Endothelial cell of umbilical vein (primary cell): ENCODE results near the gene GPR68. TPM values are rescaled to one million over a fixed set of nuclear protein-coding genes. Genes with fewer than 3 reads are reported as not detected.

Source experiments
- BruUV-seq: library from RNA; stranded (reverse); fragments of 400-500 nt; replicated peaks from 2 replicates; lab custom pipeline; 2021; lab: Mats Ljungman, UMichigan
- CTCF ChIA-PET: fragments of 300-600, 350-600 bp; sonication (Branson Sonifier 250); formaldehyde crosslinking; loops from one replicate; lab custom pipeline; 2021; ENCODE audit warnings: antibody characterized with exemption, inconsistent platforms; lab: Charles Lee
- POLR2A ChIA-PET: fragments of 300-600, 350-600 bp; sonication (Branson Sonifier 250); formaldehyde crosslinking; loops from one replicate; lab custom pipeline; 2021; ENCODE audit warnings: antibody characterized with exemption, inconsistent platforms; lab: Charles Lee
- DNase-seq: peaks from one replicate; pipeline ENCODE4 v3.0.0-alpha.2; 2011; ENCODE audit warnings: low read depth, low spot score
- FAIRE-seq: peaks from 2 replicates; lab custom pipeline; 2011; peaks lifted over from hg19 to GRCh38; lab: Jason Lieb, UNC
- H2AFZ ChIP-seq: 2 replicates; pipeline ENCODE4 v1.6.0; 2012; ENCODE audit warnings: low read depth, low read length, control low read depth, inconsistent platforms
- H3K27ac ChIP-seq: 2 replicates; pipeline ENCODE4 v1.5.1; 2011; ENCODE audit warnings: low read depth, mild to moderate bottlenecking, control low read depth, low read length, moderate library complexity; ENCODE audit not compliant: insufficient read depth
- H3K27me3 ChIP-seq, 2 experiments: 2 replicates each; pipeline versions ENCODE4 v1.6.0 to v1.6.1; 2011; ENCODE audit warnings: low read length in 2 of 2, mixed read lengths in 1 of 2; ENCODE audit not compliant: control insufficient read depth in 2 of 2, insufficient read depth in 2 of 2
- H3K36me3 ChIP-seq, 2 experiments: 2 replicates in 1 of 2; 3 replicates in 1 of 2; pipeline ENCODE4 v1.5.1; 2011; ENCODE audit warnings: low read length in 2 of 2, mild to moderate bottlenecking in 1 of 2, moderate library complexity in 1 of 2; ENCODE audit not compliant: control insufficient read depth in 2 of 2, insufficient read depth in 2 of 2; ENCODE audit errors: extremely low read depth in 1 of 2
- H3K4me1 ChIP-seq: 3 replicates; pipeline ENCODE4 v1.5.1; 2011; ENCODE audit warnings: mild to moderate bottlenecking, low read length; ENCODE audit not compliant: control insufficient read depth, insufficient read depth; ENCODE audit errors: extremely low read depth
- H3K4me2 ChIP-seq: 2 replicates; pipeline ENCODE4 v1.6.1; 2011; ENCODE audit warnings: low read length, control low read depth, mixed read lengths; ENCODE audit not compliant: insufficient read depth
- H3K4me3 ChIP-seq, 3 experiments: fragments of 200-600 bp in 1 of 3; sonication (generic), shearing (Covaris generic) in 1 of 3; replicated peaks in 1 of 3; 2 replicates each; pipeline ENCODE4 v1.5.1; 2011 to 2016; ENCODE audit warnings: control low read depth in 3 of 3, low read length in 3 of 3, mild to moderate bottlenecking in 2 of 3, inconsistent platforms in 1 of 3, low read depth in 1 of 3, moderate library complexity in 1 of 3; ENCODE audit not compliant: insufficient read depth in 1 of 3
- H3K79me2 ChIP-seq: 2 replicates; pipeline ENCODE4 v1.6.0; 2012; ENCODE audit warnings: low read length, inconsistent platforms; ENCODE audit not compliant: control insufficient read depth, insufficient read depth
- H3K9ac ChIP-seq: replicated peaks from 2 replicates; pipeline ENCODE3; 2011; ENCODE audit warnings: low read length, control low read depth; ENCODE audit not compliant: insufficient read depth; ENCODE audit errors: extremely low read depth
- H3K9me1 ChIP-seq: replicated peaks from 3 replicates; pipeline ENCODE4 v1.6.0; 2011; ENCODE audit warnings: mild to moderate bottlenecking, low read length; ENCODE audit not compliant: control insufficient read depth, insufficient read depth; ENCODE audit errors: extremely low read depth
- H3K9me3 ChIP-seq: replicated peaks from 2 replicates; pipeline ENCODE4 v1.5.1; 2012; ENCODE audit warnings: low read length, inconsistent platforms; ENCODE audit not compliant: control insufficient read depth, insufficient read depth
- H4K20me1 ChIP-seq: replicated peaks from 2 replicates; pipeline ENCODE3; 2011; ENCODE audit warnings: mild to moderate bottlenecking, low read length; ENCODE audit not compliant: control insufficient read depth, insufficient read depth; ENCODE audit errors: extremely low read depth
- CTCF ChIP-seq, 2 donors: IDR thresholded peaks; 1 replicate in 1 of 2; 2 replicates in 1 of 2; pipeline ENCODE4 v1.5.1; 2011; ENCODE audit warnings: low read length in 2 of 2, mild to moderate bottlenecking in 2 of 2, moderate library complexity in 2 of 2, control low read depth in 1 of 2, inconsistent platforms in 1 of 2, low read depth in 1 of 2; ENCODE audit not compliant: insufficient read depth in 1 of 2; ENCODE audit errors: extremely low read depth in 1 of 2
- EZH2 ChIP-seq: IDR thresholded peaks from 2 replicates; pipeline ENCODE4 v1.6.1; 2012; ENCODE audit warnings: borderline replicate concordance, low read depth, mild to moderate bottlenecking, moderate library complexity, low read length, inconsistent platforms; ENCODE audit not compliant: severe bottlenecking
- FOS ChIP-seq: IDR thresholded peaks from 2 replicates; pipeline ENCODE4 v1.6.1; 2011; ENCODE audit warnings: mild to moderate bottlenecking, low read length, moderate library complexity, borderline replicate concordance; ENCODE audit not compliant: insufficient read depth
- GATA2 ChIP-seq: IDR thresholded peaks from 2 replicates; pipeline ENCODE4 v1.7.0; 2011; ENCODE audit warnings: low read depth, mild to moderate bottlenecking, moderate library complexity, mixed read lengths, low read length; ENCODE audit not compliant: insufficient read length, insufficient read depth
- JUN ChIP-seq: IDR thresholded peaks from 2 replicates; pipeline ENCODE4 v1.6.1; 2011; ENCODE audit warnings: borderline replicate concordance, low read depth; ENCODE audit not compliant: insufficient read length, insufficient read depth
- MAX ChIP-seq: IDR thresholded peaks from 2 replicates; pipeline ENCODE4 v1.6.1; 2011; ENCODE audit not compliant: insufficient read depth, insufficient read length
- MYC ChIP-seq: IDR thresholded peaks from one replicate; pipeline ENCODE4 v1.6.1; 2011; ENCODE audit warnings: mild to moderate bottlenecking, low read depth, low read length
- POLR2A ChIP-seq: IDR thresholded peaks from 2 replicates; pipeline ENCODE4 v1.6.1; 2012; ENCODE audit warnings: low read depth, mild to moderate bottlenecking, control low read depth, low read length
- POLR2AphosphoS5 ChIP-seq: IDR thresholded peaks from 2 replicates; pipeline ENCODE4 v1.6.1; 2012; ENCODE audit warnings: low read depth, mild to moderate bottlenecking, control low read depth, low read length, moderate library complexity; ENCODE audit not compliant: insufficient read depth
- dilution Hi-C: fragments of 300-500 bp; cut with MboI; formaldehyde crosslinking; loops from one replicate; pipeline ENCODE4 v1.15.0; 2019; ENCODE audit warnings: low sequenced_read_pairs; ENCODE audit not compliant: extremely low pct_ligation_motif_present
- intact Hi-C: fragments of 100-400 bp; cut with micrococcal nuclease; formaldehyde crosslinking; loops from one replicate; pipeline ENCODE4 v1.10.0; 2022
- polyA plus RNA-seq, 4 experiments: library from polyadenylated mRNA; depleted of rRNA in 3 of 4; stranded (reverse) in 3 of 4; unstranded in 1 of 4; fragments of >200 nt; gene quantifications; 2 replicates each; pipeline versions ENCODE4 v1.2.1 to v1.2.3, GENCODE V29; 2011 to 2012; ENCODE audit warnings: missing spikeins in 1 of 4
- total RNA-seq: library from RNA; stranded (reverse); gene quantifications from 2 replicates; pipeline ENCODE4 v1.2.3, GENCODE V29; 2021

GPR68 gene
- total and polyA plus RNA-seq, 2 donors (not counting 3 experiments of a cell fraction or from before 2014, with no cell fraction given), result 0.24 to 0.36 TPM

- H3K36me3 ChIP-seq, result peaks cover 0 to 14% of the 10 kb centered on the region in 2 experiments
- no peaks in the 10 kb centered on the region for H4K20me1 ChIP-seq
- dilution Hi-C loops (no loop called here), intact Hi-C loops (no loop called here)
- no peaks in the 10 kb centered on the region for H3K79me2 ChIP-seq
- CTCF ChIA-PET, result no interaction called here
- H3K27ac ChIP-seq, result no peak overlapping the region
- no peak overlapping the region for H2AFZ ChIP-seq
- no peaks in the 10 kb centered on the region for H3K9me1 ChIP-seq
- H3K4me1 ChIP-seq, result peaks cover 3% of the 10 kb centered on the region
- no peak overlapping the region for H3K4me2 ChIP-seq
- FAIRE-seq, result no peak
- H3K9me3 ChIP-seq, result no peaks in the 10 kb centered on the region
- TF ChIP-seq GATA2, result no peak
- no peak for TF ChIP-seq POLR2A
- TF ChIP-seq POLR2AphosphoS5, result no peak
- TF ChIP-seq FOS, result no peak
- TF ChIP-seq MAX, result no peak
- no peak for TF ChIP-seq CTCF (IDR thresholded peaks at IDR 0.05; ENCODE audit: extremely low read depth in 1 of 2, insufficient read depth in 1 of 2, low read depth in 1 of 2, low read length in 2 of 2)
- no peak for TF ChIP-seq EZH2
- TF ChIP-seq MYC, result no peak
- TF ChIP-seq JUN, result no peak
- POLR2A ChIA-PET, result no interaction called here
- no peak for DNase-seq
- H3K9ac ChIP-seq, result no peak overlapping the region
- no peaks in the 10 kb centered on the region for H3K27me3 ChIP-seq
- no peak overlapping the region for H3K4me3 ChIP-seq
- BruUV-seq, result no TSS peak
Observed at GRCh38 chr14:91215381-91215780, 29.1 kb downstream of the GPR68 start.
